Keratinocyte (primary cell): Measurements from ENCODE around the gene ACSF3. TPM values are rescaled to one million over a fixed set of nuclear protein-coding genes. Genes with fewer than 3 reads are reported as not detected.

Experiments
- DNase-seq: peaks from one replicate; pipeline ENCODE4 v3.0.0-alpha.2; 2011; ENCODE audit warnings: low read depth, missing footprints, low spot score
- FAIRE-seq: peaks from 2 replicates; lab custom pipeline; 2011; peaks lifted over from hg19 to GRCh38; lab: Jason Lieb, UNC
- H2AFZ ChIP-seq: 2 replicates; pipeline ENCODE4 v1.6.0; 2012; ENCODE audit warnings: low read length, control low read depth, inconsistent platforms; ENCODE audit not compliant: control insufficient read depth
- H3K27ac ChIP-seq: 2 replicates; pipeline ENCODE4 v1.5.1; 2011; ENCODE audit warnings: low read length; ENCODE audit not compliant: control insufficient read depth, insufficient read depth
- H3K27me3 ChIP-seq: 3 replicates; pipeline ENCODE4 v1.6.0; 2011; ENCODE audit warnings: low read length; ENCODE audit not compliant: control insufficient read depth, insufficient read depth; ENCODE audit errors: extremely low read depth
- H3K36me3 ChIP-seq, 2 experiments: 2 replicates in 1 of 2; 3 replicates in 1 of 2; pipeline ENCODE4 v1.5.1; 2011; ENCODE audit warnings: low read length in 2 of 2, mild to moderate bottlenecking in 1 of 2; ENCODE audit not compliant: control insufficient read depth in 2 of 2, insufficient read depth in 2 of 2; ENCODE audit errors: extremely low read depth in 1 of 2
- H3K4me1 ChIP-seq: 3 replicates; pipeline ENCODE4 v1.5.1; 2011; ENCODE audit warnings: low read length; ENCODE audit not compliant: control insufficient read depth, insufficient read depth; ENCODE audit errors: extremely low read depth
- H3K4me2 ChIP-seq: 3 replicates; pipeline ENCODE4 v1.6.0; 2011; ENCODE audit warnings: low read depth, low read length; ENCODE audit not compliant: control insufficient read depth, insufficient read depth; ENCODE audit errors: extremely low read depth
- H3K4me3 ChIP-seq, 3 experiments: fragments of 200-600 bp in 1 of 3; sonication (generic) in 1 of 3; 2 replicates in 2 of 3; 3 replicates in 1 of 3; pipeline ENCODE4 v1.5.1; 2011 to 2016; ENCODE audit warnings: low read length in 3 of 3, mild to moderate bottlenecking in 3 of 3, control low read depth in 2 of 3, inconsistent platforms in 1 of 3, low read depth in 1 of 3, mixed read lengths in 1 of 3, mixed run types in 1 of 3, moderate library complexity in 1 of 3; ENCODE audit not compliant: control insufficient read depth in 2 of 3, insufficient read depth in 2 of 3; ENCODE audit errors: extremely low read depth in 1 of 3
- H3K79me2 ChIP-seq: 2 replicates; pipeline ENCODE4 v1.6.0; 2012; ENCODE audit warnings: low read length; ENCODE audit not compliant: control insufficient read depth, insufficient read depth
- H3K9ac ChIP-seq: 3 replicates; pipeline ENCODE4 v1.6.0; 2011; ENCODE audit warnings: low read length; ENCODE audit not compliant: control insufficient read depth, insufficient read depth; ENCODE audit errors: extremely low read depth
- H3K9me1 ChIP-seq: 3 replicates; pipeline ENCODE4 v1.6.0; 2011; ENCODE audit warnings: low read length; ENCODE audit not compliant: control insufficient read depth, insufficient read depth; ENCODE audit errors: extremely low read depth
- H3K9me3 ChIP-seq: 2 replicates; pipeline ENCODE4 v1.5.1; 2012; ENCODE audit warnings: low read depth, low read length; ENCODE audit not compliant: control insufficient read depth
- H4K20me1 ChIP-seq: 3 replicates; pipeline ENCODE4 v1.6.0; 2011; ENCODE audit warnings: low read length; ENCODE audit not compliant: control insufficient read depth, insufficient read depth; ENCODE audit errors: extremely low read depth
- EZH2 ChIP-seq: IDR thresholded peaks from one replicate; pipeline ENCODE4 v1.6.1; 2012; ENCODE audit warnings: inconsistent platforms, mild to moderate bottlenecking, low read length, moderate library complexity
- dilution Hi-C: fragments of 300-500 bp; cut with MboI; formaldehyde crosslinking; loops from one replicate; pipeline ENCODE4 v1.7.0; 2020; ENCODE audit warnings: low sequenced_read_pairs; ENCODE audit not compliant: extremely low pct_ligation_motif_present
- polyA plus RNA-seq, 5 experiments: library from polyadenylated mRNA; depleted of rRNA in 3 of 5; stranded (reverse) in 3 of 5; stranded (forward) in 1 of 5; unstranded in 1 of 5; fragments of >200 nt; gene quantifications; 1 replicate in 1 of 5; 2 replicates in 3 of 5; 3 replicates in 1 of 5; pipeline versions ENCODE4 v1.2.1 to v1.2.3, GENCODE V29; 2011 to 2012; ENCODE audit warnings: missing spikeins in 2 of 5, low read depth in 1 of 5, low replicate concordance in 1 of 5
- TF ChIP-seq, protein P1 (sequence below), 3 experiments: IDR thresholded peaks in 1 of 3; conservative IDR thresholded peaks in 1 of 3; optimal IDR thresholded peaks in 1 of 3; 2 replicates in 2 of 3; 3 replicates in 1 of 3; pipeline versions ENCODE3 to v1.5.1; 2011; ENCODE audit warnings: low read length in 3 of 3, mild to moderate bottlenecking in 3 of 3, moderate library complexity in 2 of 3, control low read depth in 1 of 3, inconsistent platforms in 1 of 3; ENCODE audit not compliant: insufficient read depth in 2 of 3; ENCODE audit errors: extremely low read depth in 1 of 3

The ACSF3 gene
- polyA plus RNA-seq, 1 donor (not counting 4 experiments of a cell fraction or from before 2014, with no cell fraction given), result 13.4 TPM

DNA sequence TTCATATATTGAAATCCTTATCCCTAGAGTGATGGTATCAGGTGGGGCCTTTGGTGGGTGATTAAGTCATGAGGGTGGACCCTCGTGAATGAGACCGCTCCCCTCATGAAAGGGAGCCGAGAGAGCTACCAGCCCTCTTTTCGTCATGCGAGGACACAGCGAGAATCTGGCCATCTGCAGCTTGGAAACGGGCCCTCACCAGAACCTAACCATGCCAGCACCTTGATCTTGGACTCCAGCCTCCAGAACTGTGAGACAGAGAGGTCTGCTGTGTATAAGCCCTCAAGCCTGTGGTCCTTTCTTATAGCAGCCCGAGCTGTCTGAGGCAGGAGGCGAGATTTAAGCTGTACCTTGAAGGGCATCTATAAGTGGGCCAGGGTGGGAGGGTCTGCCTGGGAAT lies 23.7 kb upstream of the ACSF3 start:
- Histone ChIP-seq H3K9me1 (no peaks in the 10 kb centered on the region), H3K27ac (no peak overlapping the region), H3K36me3 (no peaks in the 10 kb centered on the region), H3K27me3 (peaks cover 3% of the 10 kb centered on the region), H3K9ac (no peak overlapping the region), H2AFZ (no peak overlapping the region), H3K4me1 (no peaks in the 10 kb centered on the region), H4K20me1 (no peaks in the 10 kb centered on the region), H3K9me3 (peaks cover 11% of the 10 kb centered on the region), H3K4me2 (no peak overlapping the region), H3K79me2 (no peaks in the 10 kb centered on the region), H3K4me3 (no peak overlapping the region)
- no peak for TF ChIP-seq EZH2
- TF ChIP-seq, protein P1, sequence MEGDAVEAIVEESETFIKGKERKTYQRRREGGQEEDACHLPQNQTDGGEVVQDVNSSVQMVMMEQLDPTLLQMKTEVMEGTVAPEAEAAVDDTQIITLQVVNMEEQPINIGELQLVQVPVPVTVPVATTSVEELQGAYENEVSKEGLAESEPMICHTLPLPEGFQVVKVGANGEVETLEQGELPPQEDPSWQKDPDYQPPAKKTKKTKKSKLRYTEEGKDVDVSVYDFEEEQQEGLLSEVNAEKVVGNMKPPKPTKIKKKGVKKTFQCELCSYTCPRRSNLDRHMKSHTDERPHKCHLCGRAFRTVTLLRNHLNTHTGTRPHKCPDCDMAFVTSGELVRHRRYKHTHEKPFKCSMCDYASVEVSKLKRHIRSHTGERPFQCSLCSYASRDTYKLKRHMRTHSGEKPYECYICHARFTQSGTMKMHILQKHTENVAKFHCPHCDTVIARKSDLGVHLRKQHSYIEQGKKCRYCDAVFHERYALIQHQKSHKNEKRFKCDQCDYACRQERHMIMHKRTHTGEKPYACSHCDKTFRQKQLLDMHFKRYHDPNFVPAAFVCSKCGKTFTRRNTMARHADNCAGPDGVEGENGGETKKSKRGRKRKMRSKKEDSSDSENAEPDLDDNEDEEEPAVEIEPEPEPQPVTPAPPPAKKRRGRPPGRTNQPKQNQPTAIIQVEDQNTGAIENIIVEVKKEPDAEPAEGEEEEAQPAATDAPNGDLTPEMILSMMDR (optimal IDR thresholded peaks at IDR 0.05 in 1 of 3, IDR thresholded peaks at IDR 0.05 in 1 of 3, conservative IDR thresholded peaks at IDR 0.05 in 1 of 3; ENCODE audit: extremely low read depth in 1 of 3, insufficient read depth in 2 of 3, low read length in 3 of 3), result no peak
- FAIRE-seq (no peak), DNase-seq (no peak)
- dilution Hi-C loops, result no loop called here

DNA sequence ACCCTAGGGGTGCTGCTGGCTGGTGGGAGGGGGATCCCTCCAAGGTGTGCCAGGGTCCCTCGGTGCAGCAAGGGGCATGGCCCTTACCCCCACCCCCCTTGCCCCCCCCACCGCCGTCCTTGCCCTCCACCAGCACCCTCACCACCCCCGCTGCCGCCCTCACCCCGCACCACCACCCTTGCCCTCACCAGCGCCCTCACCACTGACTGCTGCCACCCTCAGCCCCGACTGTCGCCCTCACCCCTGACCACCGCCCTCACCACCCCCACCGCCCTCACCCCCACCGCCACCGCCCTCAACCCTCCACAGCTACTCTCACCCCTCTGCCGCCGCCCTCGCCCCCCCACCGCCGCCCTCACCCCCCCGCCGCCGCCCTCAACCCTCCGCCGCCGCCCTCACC lies 23.1 kb upstream of the ACSF3 start:
- H4K20me1 ChIP-seq, result no peaks in the 10 kb centered on the region
- peaks cover 13% of the 10 kb centered on the region for H3K9me3 ChIP-seq
- dilution Hi-C loops, result no loop called here
- H3K4me1 ChIP-seq, result no peaks in the 10 kb centered on the region
- H2AFZ ChIP-seq, result no peak overlapping the region
- no peak overlapping the region for H3K9ac ChIP-seq
- H3K4me2 ChIP-seq, result no peak overlapping the region
- H3K9me1 ChIP-seq, result no peaks in the 10 kb centered on the region
- no peak overlapping the region for H3K27ac ChIP-seq
- no peaks in the 10 kb centered on the region for H3K79me2 ChIP-seq
- peaks cover 3% of the 10 kb centered on the region for H3K27me3 ChIP-seq
- H3K4me3 ChIP-seq, result no peak overlapping the region
- TF ChIP-seq EZH2, result no peak
- TF ChIP-seq, protein P1 (optimal IDR thresholded peaks at IDR 0.05 in 1 of 3, IDR thresholded peaks at IDR 0.05 in 1 of 3, conservative IDR thresholded peaks at IDR 0.05 in 1 of 3; ENCODE audit: extremely low read depth in 1 of 3, insufficient read depth in 2 of 3, low read length in 3 of 3), result no peak
- FAIRE-seq, result no peak
- no peaks in the 10 kb centered on the region for H3K36me3 ChIP-seq
- DNase-seq, result no peak
